BE2C (cell line): ENCODE results near the gene RPRD2.
A peak's percentile ranks its signal among the peaks of the same experiment; 100 is the strongest.

Experiments
- DNase-seq: peaks from one replicate; pipeline ENCODE4 v3.0.0-alpha.2; 2020
- H3K27me3 ChIP-seq: fragments of 250-450 bp; sonication (Bioruptor Pico); 2 replicates; pipeline ENCODE4 v1.5.1; 2020; ENCODE audit warnings: mild to moderate bottlenecking
- H3K36me3 ChIP-seq: fragments of 250-450 bp; sonication (Bioruptor Pico); 2 replicates; pipeline ENCODE4 v1.5.1; 2020; ENCODE audit warnings: mild to moderate bottlenecking
- H3K4me1 ChIP-seq: fragments of 250-450 bp; sonication (Bioruptor Pico); 2 replicates; pipeline ENCODE4 v1.5.1; 2020
- H3K4me3 ChIP-seq: 2 replicates; pipeline ENCODE4 v1.5.1; 2011; ENCODE audit warnings: low read depth, low read length
- H3K9me3 ChIP-seq: fragments of 250-450 bp; sonication (Bioruptor Pico); 2 replicates; pipeline ENCODE4 v1.5.1; 2020
- TF ChIP-seq, protein P1 (sequence below): IDR thresholded peaks from 2 replicates; pipeline ENCODE4 v1.5.1; 2012; ENCODE audit warnings: mild to moderate bottlenecking, low read depth, low read length

RPRD2 gene

DNA sequence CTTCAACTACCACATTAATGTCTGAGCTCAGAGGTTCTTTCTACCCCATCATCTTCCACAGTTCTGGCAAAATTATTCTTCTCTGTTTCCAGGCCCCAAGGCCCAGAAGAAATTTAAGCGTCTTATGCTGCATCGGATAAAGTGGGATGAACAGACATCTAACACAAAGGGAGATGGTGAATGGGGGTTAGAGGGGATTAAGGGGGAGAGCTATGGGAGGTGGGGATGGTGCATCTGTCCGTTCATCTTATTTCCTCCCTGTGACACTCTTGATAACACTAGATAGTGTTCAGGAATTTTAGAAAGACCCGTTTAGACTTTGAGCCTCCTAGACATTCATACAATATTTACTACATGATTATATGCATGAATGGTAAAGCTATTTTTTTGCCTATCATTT is 17.6 kb upstream of the RPRD2 start:
- no peaks in the 10 kb centered on the region for H3K27me3 ChIP-seq
- H3K4me3 ChIP-seq = no peak overlapping the region
- no peak for DNase-seq
- H3K9me3 ChIP-seq = no peaks in the 10 kb centered on the region
- H3K36me3 ChIP-seq = peaks cover 90% of the 10 kb centered on the region
- no peaks in the 10 kb centered on the region for H3K4me1 ChIP-seq
- TF ChIP-seq, protein P1, sequence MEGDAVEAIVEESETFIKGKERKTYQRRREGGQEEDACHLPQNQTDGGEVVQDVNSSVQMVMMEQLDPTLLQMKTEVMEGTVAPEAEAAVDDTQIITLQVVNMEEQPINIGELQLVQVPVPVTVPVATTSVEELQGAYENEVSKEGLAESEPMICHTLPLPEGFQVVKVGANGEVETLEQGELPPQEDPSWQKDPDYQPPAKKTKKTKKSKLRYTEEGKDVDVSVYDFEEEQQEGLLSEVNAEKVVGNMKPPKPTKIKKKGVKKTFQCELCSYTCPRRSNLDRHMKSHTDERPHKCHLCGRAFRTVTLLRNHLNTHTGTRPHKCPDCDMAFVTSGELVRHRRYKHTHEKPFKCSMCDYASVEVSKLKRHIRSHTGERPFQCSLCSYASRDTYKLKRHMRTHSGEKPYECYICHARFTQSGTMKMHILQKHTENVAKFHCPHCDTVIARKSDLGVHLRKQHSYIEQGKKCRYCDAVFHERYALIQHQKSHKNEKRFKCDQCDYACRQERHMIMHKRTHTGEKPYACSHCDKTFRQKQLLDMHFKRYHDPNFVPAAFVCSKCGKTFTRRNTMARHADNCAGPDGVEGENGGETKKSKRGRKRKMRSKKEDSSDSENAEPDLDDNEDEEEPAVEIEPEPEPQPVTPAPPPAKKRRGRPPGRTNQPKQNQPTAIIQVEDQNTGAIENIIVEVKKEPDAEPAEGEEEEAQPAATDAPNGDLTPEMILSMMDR = no peak

DNA sequence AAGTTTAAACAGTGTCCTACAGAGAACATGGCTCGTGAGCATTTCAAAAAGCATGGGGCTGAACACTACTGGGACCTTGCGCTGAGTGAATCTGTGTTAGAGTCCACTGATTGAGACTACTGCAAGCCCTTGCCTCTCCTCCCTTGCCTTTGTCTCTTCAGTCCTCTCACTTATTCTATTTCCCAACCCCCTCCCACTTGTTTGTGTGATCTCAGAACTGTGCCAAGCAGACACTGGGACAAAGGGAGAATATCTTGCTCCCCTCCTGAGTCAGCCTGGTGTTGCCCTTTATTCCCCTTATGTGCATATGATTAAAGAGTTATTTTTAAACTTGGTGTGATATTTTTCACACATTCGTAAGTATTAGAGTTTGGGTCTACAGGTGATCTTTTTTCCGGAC is 11.1 kb upstream of the RPRD2 start:
- TF ChIP-seq, protein P1 = no peak
- H3K9me3 ChIP-seq = no peaks in the 10 kb centered on the region
- no peaks in the 10 kb centered on the region for H3K27me3 ChIP-seq
- no peak overlapping the region for H3K4me3 ChIP-seq
- DNase-seq = no peak
- H3K4me1 ChIP-seq = no peaks in the 10 kb centered on the region
- H3K36me3 ChIP-seq = peaks cover 69% of the 10 kb centered on the region

DNA sequence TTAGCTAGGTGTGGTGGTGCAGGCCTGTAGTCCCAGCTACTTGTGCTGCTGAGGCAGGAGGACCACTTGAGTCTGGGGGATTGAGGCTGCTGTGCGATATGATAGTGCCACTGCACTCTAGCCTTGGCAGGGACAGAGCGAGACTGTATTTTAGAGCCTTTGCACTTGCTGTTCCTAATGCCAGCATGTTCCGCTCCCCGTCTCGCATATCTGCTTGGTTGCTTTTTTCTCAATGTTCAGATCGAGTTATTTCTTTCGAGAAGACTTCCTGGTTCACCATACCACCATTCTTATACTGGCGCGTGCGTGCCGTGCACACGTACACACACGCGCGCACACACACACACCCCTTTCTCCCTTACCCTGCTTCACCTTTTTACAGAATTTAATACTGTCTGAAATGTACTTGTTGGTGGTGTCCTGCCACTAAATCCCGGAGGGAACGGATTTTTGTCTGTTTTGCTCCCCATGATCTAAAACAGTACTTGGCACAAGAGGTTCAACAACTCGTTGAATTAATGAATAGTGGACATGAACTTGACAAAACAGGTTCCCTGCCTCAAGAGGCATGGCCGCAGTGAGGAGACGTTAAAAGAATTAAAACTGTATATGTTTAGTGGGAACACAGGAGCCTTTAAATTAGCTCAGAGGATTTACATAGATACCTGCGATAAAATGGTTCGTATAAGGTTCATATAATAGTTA is 1.1 kb upstream of the RPRD2 start:
- Histone ChIP-seq H3K4me1 (no peaks in the 10 kb centered on the region), H3K27me3 (no peaks in the 10 kb centered on the region), H3K4me3 (peak overlapping the region; percentile 93), H3K9me3 (no peaks in the 10 kb centered on the region), H3K36me3 (no peaks in the 10 kb centered on the region)
- TF ChIP-seq, protein P1 = no peak
- no peak for DNase-seq

DNA sequence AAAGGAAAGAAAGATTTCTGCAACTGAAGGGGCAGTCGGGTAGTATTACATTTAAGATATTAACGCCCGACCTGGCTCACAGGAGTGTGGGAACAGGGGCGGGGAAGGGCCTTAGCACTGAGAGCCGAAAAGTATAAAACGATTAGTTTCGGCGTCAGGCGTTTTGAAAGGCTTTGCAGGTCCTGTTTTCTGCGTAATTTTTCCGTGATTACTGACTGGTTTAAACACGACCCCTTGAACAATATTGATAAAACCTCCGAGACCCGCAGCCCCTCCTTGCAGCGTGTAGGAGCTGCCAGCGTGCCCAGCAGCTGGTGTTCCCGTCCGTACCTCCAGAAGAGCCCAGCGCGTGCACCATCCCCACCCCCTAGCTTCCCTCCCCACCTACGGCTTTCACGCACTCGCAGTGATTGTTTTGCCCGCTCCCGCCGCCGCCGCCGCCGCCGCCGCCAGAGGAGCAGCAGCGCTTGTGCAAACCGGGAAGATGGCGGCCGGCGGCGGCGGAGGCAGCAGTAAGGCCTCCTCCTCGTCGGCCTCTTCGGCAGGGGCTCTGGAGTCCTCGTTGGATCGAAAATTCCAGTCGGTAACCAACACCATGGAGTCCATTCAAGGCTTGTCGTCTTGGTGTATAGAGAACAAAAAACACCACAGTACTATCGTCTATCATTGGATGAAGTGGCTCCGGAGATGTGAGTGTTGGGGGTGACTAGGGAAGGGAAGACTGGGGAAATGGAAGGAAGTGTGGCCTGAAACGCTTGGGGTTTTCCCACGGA is 470 bp downstream of the RPRD2 start:
- no peaks in the 10 kb centered on the region for H3K4me1 ChIP-seq
- H3K4me3 ChIP-seq = peak overlapping the region; percentile 93
- H3K9me3 ChIP-seq = no peaks in the 10 kb centered on the region
- no peaks in the 10 kb centered on the region for H3K27me3 ChIP-seq
- DNase-seq = peak; percentile 87
- TF ChIP-seq, protein P1 = no peak
- no peaks in the 10 kb centered on the region for H3K36me3 ChIP-seq

DNA sequence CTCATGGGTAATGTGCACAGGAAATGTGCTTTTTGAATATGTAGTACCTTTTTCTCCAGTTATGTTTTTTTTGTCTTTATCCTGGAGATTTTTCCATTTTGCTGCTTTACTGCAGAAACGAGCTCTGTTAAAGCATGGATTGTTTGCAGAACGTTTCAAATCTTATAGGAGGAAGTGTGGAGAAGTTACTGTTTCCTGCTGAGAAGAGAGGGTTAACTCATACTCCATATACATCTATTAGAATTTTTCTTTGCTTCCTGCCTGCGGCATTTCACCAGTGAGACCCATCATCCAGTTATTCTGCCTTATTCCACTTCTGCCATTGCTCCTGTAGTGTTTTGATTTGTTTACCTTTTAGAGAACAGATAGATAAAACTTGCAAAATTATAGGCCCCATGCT is 2.0 kb downstream of the RPRD2 start:
- no peaks in the 10 kb centered on the region for H3K27me3 ChIP-seq
- TF ChIP-seq, protein P1 = no peak
- H3K4me1 ChIP-seq = no peaks in the 10 kb centered on the region
- no peaks in the 10 kb centered on the region for H3K9me3 ChIP-seq
- H3K4me3 ChIP-seq = peak overlapping the region; percentile 93
- H3K36me3 ChIP-seq = no peaks in the 10 kb centered on the region
- DNase-seq = no peak
